Colonic mucosa (tissue), 4 donors: Measurements from ENCODE around the gene EREG. TPM values are rescaled to one million over a fixed set of nuclear protein-coding genes. Genes with fewer than 3 reads are reported as not detected.

Experiments used
- DNase-seq: peaks from one replicate; pipeline ENCODE4 v3.0.0-alpha.2; 2020
- H3K27ac ChIP-seq: fragments of 200-600 bp; one replicate; pipeline ENCODE4 v1.8.0; 2021
- H3K27me3 ChIP-seq: fragments of 200-600 bp; one replicate; pipeline ENCODE4 v1.8.0; 2021
- H3K36me3 ChIP-seq: fragments of 200-600 bp; one replicate; pipeline ENCODE4 v1.8.0; 2021
- H3K4me1 ChIP-seq: fragments of 200-600 bp; one replicate; pipeline ENCODE4 v1.8.0; 2021; ENCODE audit warnings: mild to moderate bottlenecking
- H3K4me3 ChIP-seq: fragments of 200-600 bp; one replicate; pipeline ENCODE4 v1.8.0; 2021
- H3K9ac ChIP-seq, 2 donors: one replicate each; pipeline ENCODE4 v1.7.0; 2013; ENCODE audit warnings: control low read depth in 2 of 2, low read depth in 2 of 2, low read length in 2 of 2
- H3K9me3 ChIP-seq: fragments of 200-600 bp; one replicate; pipeline ENCODE4 v1.8.0; 2021
- CTCF ChIP-seq: fragments of 200-600 bp; IDR thresholded peaks from one replicate; pipeline ENCODE4 v1.8.0; 2022; ENCODE audit warnings: antibody characterized with exemption, mild to moderate bottlenecking
- intact Hi-C: fragments of 100-400 bp; cut with DNase I; formaldehyde crosslinking; loops from one replicate; pipeline ENCODE4 v1.14.1; 2022
- total RNA-seq, 2 donors: library from RNA; stranded (reverse); fragmentation: NEBNext Ultra II Directional in 1 of 2; extraction: Animal tissue kit (Norgen Biotek cat#: 25700) in 1 of 2; gene quantifications; one replicate each; pipeline ENCODE4 v1.2.1, GENCODE V29; 2021
- donor health status: healthy.
- donor health status: DM: no; HTN: no; CAD: no.
- donor health status: DM: no; HTN: no; CAD: no.

Gene EREG
- total RNA-seq, 2 donors from 2014 or later = 2.4 to 3.5 TPM

GRCh38 chr4:74377714-74378113, 12.8 kb downstream of the EREG start:
- no peaks in the 10 kb centered on the region for H3K9me3 ChIP-seq
- H3K4me3 ChIP-seq = no peak overlapping the region
- H3K4me1 ChIP-seq = no peaks in the 10 kb centered on the region
- no peaks in the 10 kb centered on the region for H3K27me3 ChIP-seq
- no peaks in the 10 kb centered on the region for H3K36me3 ChIP-seq
- intact Hi-C loops = loop anchor here (2.0 to 5.0 kb wide), 3 partner anchors 153 to 293 kb away; no protein-coding TSS in a partner anchor
- no peak overlapping the region for H3K27ac ChIP-seq
- no peak overlapping the region for H3K9ac ChIP-seq
- no peak for TF ChIP-seq CTCF
- no peak for DNase-seq

GRCh38 chr4:74378573-74378972, 13.6 kb downstream of the EREG start:
- H3K9me3 ChIP-seq = no peaks in the 10 kb centered on the region
- no peak overlapping the region for H3K9ac ChIP-seq
- H3K4me3 ChIP-seq = no peak overlapping the region
- intact Hi-C loops = loop anchor here (5.0 kb wide), 1 partner anchor 244 kb away; no protein-coding TSS in a partner anchor
- H3K27me3 ChIP-seq = no peaks in the 10 kb centered on the region
- no peaks in the 10 kb centered on the region for H3K4me1 ChIP-seq
- no peak overlapping the region for H3K27ac ChIP-seq
- DNase-seq = no peak
- no peak for TF ChIP-seq CTCF
- H3K36me3 ChIP-seq = no peaks in the 10 kb centered on the region

GRCh38 chr4:74379912-74380311, 15.0 kb downstream of the EREG start:
- Histone ChIP-seq H3K9me3 (no peaks in the 10 kb centered on the region), H3K9ac (no peak overlapping the region), H3K4me1 (no peaks in the 10 kb centered on the region), H3K27me3 (no peaks in the 10 kb centered on the region), H3K4me3 (no peak overlapping the region), H3K36me3 (no peaks in the 10 kb centered on the region), H3K27ac (no peak overlapping the region)
- no peak for DNase-seq
- intact Hi-C loops = loop anchor here (5.0 kb wide), 1 partner anchor 242 kb away; no protein-coding TSS in a partner anchor
- TF ChIP-seq CTCF = no peak

- DNase-seq = no peak
- Histone ChIP-seq H3K4me1 (no peaks in the 10 kb centered on the region), H3K9ac (no peak overlapping the region), H3K27ac (no peak overlapping the region), H3K36me3 (no peaks in the 10 kb centered on the region), H3K4me3 (no peak overlapping the region), H3K9me3 (no peaks in the 10 kb centered on the region), H3K27me3 (no peaks in the 10 kb centered on the region)
- TF ChIP-seq CTCF = no peak
- intact Hi-C loops = no loop called here
These were observed 20.4 kb downstream of the EREG start for GRCh38 chr4:74385386-74385785.

- no peak for DNase-seq
- Histone ChIP-seq H3K27ac (no peak overlapping the region), H3K9ac (no peak overlapping the region), H3K27me3 (no peaks in the 10 kb centered on the region), H3K9me3 (no peaks in the 10 kb centered on the region), H3K36me3 (no peaks in the 10 kb centered on the region), H3K4me3 (no peak overlapping the region), H3K4me1 (no peaks in the 10 kb centered on the region)
- no peak for TF ChIP-seq CTCF
- intact Hi-C loops = no loop called here
These were observed 21.2 kb downstream of the EREG start for GRCh38 chr4:74386159-74386558.

- Histone ChIP-seq H3K27ac (no peak overlapping the region), H3K9ac (no peak overlapping the region), H3K4me1 (no peaks in the 10 kb centered on the region), H3K36me3 (no peaks in the 10 kb centered on the region), H3K4me3 (no peak overlapping the region), H3K9me3 (no peaks in the 10 kb centered on the region), H3K27me3 (no peaks in the 10 kb centered on the region)
- no peak for DNase-seq
- intact Hi-C loops = no loop called here
- no peak for TF ChIP-seq CTCF
These were observed 22.8 kb downstream of the EREG start for GRCh38 chr4:74387790-74388189.
